ENCODE measurements around the gene COPG1.
"Not testable (repeated sequence)": the region's sequence is repeated elsewhere in the genome, so short reads cannot be mapped to it uniquely, and the experiment has no call there.

The COPG1 gene

DNA sequence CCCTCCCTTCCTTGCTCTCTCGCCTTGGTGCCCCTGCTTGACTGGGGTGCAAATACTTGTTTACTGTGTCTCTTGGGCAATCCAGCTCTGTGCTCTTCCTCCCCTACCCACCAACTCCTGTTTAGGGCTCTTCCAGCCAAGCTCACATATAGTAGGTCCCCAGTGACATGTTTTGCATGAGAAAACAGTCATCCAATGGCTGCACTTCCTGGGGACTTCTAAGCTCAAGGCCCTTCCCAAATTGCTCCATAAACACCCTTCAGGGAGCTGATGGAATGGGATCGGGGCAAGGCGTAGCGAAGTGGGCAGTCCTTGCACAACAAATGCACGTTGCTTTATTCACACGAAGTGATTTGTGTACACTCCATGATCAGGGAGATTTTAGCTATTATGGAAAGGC is 9.4 kb upstream of the COPG1 start:
- DNase-seq: no peak

DNA sequence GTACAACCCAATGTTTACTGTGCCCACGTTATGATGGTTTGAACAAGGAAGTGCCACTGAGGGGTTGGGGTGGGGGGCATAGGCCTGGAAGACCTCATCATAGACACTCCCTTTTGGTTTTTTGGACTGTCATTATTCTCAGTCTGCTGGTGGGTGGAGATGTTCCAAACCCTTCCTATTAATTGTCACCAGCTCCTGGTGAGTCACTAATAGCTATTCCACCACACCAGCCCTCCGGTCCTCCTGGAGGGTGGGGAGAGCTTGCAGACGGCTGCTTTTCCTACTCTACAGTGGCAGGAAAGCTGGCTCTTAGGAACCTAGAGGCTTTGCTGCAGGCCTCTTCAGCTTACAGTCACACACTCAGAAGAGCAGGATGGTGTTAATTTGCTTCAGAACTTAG is 9.0 kb upstream of the COPG1 start:
- DNase-seq: no peak

DNA sequence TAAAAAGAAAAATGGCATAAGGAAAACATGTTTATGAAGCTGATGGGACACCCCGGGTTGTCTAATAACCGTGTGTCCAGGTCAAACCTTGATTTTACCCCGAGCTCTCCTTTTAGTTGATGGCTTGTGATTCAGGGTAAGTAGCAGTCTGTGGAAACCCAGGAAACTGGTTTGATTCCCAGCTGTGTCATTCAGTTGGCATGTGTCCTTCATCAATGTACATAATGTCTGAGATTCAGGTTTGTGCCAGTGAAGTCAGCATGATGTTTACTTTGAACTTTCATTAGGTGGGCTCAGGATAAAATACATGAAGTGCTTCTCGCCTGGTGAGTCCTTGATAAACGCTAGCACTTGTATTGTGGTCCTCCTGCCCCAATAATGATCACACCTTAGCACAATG is 4.3 kb upstream of the COPG1 start:
- no peak for DNase-seq

DNA sequence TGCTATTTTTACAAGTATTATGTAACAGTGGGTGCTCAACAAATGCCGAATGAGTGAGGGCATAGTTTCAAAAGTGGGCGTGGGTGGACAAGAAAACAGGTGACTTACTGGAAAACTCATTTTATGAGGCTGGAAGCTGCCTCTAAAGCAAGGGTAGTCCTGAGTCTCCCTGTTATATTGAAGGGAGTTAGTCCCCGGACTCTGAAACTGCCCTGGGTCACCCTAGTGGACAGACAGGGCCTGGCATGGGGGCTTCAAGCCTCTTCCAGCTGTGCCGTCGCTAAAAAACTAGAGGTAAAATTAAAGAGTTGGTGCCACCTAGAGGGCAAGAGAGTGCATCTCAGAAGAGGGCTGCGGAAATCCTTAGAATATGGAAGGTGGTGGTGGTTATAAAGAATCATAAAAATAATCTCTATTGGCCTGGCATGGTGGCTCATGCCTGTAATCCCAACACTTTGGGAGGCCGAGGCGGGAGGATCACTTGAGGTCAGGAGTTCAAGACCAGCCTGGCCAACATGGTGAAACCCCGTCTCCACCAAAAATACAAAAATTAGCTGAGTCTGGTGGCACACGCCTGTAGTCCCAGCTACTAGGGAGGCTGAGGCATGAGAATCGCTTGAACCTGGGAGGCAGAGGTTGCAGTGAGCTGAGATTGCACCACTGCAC is 3.6 kb upstream of the COPG1 start:
- peak; percentile 51 for DNase-seq

DNA sequence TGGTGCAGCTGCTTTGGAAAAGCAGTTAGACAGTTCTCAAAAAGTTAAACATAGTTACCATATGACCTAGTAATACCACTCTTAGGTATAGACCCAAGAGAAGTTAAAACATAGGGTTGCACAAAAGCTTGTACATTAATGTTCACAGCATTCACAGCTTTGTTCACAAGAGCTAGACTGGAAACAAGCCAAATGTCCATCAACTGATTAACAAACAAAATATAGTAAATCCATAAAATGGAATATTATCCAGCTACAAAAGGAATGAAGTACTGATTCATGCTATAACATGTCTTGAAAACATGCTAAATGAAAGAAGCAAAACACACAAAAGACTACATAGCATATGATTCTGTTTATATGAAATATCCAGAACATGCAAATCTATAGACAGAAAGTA is 2.8 kb upstream of the COPG1 start:
- no peak for DNase-seq

DNA sequence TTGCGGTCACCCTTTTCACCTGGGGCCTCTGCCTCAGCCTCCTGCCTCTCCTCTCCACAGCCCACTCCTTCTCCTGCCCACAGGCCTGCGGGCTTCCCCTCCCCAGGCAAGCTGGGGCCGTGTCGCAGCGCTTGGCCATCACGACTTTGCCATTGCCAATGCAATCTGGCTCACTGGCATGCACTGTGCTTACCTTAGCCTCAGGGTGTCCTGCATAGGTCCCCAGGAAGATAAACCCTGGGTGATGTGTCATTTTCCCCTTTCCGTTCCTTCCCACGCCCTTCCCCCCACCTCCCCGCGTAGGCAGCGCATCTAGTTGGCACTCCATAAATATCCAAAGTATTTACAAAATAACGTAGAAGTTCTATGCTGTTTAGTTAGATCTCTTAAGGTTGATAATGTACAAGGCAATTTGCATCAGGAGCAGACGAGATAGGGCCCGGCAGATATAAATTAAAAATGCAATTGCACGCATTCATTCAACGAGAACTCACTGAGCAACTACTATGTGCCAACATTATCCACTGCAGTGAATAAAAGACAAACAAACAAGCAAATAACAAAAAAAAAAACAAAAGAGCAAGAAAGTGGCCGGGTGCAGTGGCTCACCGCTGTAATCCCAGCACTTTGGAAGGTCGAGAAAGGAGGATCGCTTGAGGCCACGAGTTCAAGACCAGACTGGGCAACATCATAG is 973 bp upstream of the COPG1 start:
- DNase-seq: no peak

DNA sequence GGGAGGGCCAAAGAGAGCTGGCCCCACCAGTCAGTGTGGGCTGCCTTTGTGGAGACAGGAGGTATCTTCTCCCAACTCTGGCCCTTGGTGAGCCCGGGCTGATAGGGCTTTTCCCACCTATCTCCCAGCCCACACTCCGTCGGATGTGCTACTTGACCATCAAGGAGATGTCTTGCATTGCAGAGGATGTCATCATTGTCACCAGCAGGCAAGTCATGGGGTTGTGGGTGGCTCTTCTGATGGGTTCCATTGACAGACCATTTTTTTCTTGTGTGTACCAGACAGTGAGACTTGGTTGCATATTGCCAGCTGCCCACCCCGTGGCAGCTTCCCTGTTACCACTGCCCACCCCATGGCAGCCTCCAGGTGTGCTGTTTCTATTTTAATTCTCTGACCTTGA is 3.3 kb downstream of the COPG1 start:
- no peak for DNase-seq

DNA sequence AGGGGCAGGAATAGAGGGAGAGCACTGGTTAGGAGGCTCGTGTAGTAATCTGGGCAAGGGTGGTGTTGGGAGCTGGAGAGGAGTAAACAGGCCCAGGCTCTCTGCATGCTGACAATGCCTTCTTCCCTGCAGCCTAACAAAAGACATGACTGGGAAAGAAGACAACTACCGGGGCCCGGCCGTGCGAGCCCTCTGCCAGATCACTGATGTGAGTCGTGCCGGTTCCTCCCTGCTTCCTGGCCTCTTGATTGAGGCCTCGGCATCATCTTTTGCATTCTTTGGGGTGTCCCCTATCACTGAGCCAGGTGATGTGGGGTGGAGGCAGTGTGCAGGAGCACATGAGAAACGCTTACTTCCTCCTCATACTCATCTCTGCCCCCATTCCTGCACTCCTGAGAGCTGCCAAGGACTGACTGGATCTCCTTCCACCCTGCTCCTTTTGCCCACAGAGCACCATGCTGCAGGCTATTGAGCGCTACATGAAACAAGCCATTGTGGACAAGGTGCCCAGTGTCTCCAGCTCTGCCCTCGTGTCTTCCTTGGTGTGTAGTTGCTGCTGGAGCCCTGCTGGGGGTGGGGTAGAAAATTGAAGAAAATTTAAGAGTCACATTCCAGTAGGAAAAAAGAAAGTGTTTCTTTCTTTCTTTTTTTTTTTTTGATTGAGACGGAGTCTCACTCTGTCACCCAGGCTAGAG is 5.3 kb downstream of the COPG1 start:
- no peak for DNase-seq

DNA sequence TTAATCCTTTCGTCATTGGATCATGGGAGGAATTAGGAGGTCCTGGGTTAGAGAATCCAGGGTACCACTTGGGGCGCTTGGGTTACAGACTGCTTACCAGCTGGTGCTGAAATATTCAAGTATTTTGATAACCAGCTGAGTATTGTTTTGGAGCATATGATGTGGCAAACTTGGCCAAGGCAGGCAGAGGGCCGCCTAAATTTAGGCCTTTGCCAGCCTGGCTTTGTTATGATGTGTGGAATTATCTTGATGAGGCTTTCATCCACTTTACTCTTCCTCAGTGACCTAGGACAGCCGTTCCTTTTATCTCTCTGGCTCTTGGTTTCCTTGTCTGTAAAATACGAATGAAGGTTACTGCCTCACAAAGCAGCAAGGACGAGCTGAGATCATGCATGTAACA is 6.9 kb downstream of the COPG1 start:
- DNase-seq: no peak

DNA sequence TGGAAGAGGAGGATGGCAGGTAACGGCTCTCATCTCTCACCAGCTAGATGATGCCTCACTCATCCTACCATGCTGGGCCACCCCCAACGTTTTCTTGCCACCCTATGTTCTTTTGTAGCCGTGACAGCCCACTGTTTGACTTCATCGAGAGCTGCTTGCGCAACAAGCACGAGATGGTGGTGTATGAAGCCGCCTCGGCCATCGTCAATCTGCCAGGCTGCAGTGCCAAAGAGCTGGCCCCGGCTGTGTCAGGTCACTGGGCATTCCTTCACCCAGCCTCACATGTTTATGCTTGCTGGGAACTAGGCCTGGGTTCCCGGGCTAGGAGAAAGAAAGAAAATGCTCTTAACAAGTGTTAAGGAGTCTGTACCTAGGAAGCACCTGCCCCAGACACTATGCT is 8.2 kb downstream of the COPG1 start:
- DNase-seq: no peak

DNA sequence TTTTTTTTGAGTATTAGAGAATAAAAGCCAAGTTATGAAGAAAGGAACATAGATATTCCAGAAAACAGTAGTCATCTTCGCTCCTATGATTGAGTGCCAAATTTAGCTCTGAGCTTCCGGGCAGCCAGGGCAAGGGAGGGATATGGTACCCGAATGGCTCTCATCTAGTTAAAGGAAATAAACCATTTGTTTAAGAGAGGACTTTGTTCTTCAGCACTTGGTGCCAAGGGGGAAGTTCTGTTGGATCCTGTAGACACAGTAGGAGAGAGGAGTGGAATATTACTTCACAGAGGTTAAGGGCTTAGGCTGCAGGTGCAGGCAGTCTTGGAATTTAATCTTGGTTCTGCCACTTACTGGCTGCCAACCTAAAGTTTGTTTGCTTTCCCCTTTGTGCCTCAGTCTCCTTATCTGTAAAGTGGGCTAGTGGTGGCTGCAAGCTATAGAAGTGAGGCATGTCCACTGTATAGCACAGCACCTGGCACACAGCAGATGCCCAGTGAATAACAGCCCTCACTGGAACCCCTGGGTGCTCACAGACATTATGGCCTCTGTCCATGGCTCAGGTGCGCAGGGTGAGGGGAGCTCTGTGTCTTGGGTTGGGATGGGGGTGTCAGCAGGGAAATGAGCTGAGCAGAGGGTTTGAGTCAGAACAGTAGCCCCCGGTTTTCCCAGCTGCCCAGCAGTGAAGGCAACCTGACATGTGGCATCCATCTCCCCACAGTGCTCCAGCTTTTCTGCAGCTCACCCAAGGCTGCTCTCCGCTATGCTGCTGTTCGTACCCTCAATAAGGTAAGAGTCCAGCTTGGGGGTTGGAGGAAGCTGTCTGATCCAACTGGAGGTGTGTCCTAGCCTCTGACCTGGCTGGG is 10.4 kb downstream of the COPG1 start:
- no peak for DNase-seq

DNA sequence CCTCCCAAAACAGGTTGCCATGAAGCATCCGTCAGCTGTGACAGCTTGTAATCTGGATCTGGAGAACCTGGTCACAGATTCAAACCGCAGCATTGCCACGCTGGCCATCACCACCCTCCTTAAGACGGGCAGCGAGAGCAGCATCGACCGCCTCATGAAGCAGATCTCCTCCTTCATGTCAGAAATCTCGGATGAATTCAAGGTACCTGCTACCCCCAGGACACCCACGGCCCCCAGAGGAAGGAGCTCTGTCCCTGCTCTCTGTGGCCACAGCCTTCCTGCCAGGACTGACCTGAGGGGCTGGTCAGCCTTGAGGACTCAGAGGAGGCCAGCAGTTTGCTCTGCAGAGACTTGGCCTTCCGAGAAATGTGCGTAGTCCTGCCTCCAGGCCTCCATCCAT is 11.2 kb downstream of the COPG1 start:
- no peak for DNase-seq

DNA sequence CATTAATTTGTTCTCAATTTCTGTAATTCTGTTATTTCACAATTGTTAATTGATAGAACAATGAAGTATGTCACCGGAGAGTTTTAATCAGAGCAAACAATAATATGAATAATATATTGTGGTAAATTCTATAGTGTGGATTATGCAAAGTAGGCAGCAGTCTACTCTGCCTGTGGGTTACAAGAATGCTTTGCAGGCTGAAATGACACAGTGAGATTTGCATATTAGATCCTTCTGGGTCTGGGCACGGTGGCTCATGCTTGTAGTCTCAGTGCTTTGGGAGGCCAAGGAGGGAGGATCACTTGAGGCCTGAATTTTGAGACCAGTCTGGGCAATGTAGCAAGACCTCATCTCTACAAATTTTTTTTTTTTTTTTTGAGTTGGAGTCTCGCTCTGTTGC is 12.5 kb downstream of the COPG1 start:
- DNase-seq: no peak

DNA sequence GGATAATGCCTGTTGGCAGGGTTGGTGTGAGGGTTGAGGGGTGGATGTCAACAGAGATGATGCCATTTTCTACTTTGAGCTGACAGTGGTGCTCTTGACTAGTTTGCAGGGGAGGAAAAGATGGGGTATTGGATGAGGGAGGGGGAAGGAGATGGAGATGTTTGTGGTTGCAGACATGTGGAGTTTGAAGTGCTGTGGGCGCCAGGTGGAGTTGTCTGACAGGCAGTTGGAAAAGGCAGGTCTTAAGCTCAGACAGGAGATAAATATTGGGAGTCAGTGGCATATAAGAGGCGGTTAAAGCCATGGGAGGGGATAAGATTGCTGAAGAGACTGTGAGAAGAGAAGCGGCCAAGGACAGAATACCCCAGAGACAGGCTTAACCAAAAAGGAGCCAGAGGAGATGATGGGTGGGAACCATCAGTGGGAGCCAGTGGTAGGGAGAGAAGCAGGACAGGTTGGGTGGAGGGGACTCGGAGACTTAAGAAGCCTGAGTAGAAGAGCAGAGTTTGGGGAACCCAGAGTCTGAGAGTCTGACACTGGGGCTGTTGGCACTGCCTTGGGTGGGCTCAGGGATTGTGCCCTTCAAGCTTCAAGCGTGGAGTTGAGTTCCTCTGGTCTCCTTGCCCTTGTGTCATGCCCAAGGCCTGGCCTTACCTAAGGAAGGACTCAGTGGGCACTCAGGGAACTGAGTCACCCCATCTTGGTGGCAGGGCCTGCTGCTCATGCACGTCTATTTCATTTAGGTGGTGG is 13.9 kb downstream of the COPG1 start:
- no peak for DNase-seq

DNA sequence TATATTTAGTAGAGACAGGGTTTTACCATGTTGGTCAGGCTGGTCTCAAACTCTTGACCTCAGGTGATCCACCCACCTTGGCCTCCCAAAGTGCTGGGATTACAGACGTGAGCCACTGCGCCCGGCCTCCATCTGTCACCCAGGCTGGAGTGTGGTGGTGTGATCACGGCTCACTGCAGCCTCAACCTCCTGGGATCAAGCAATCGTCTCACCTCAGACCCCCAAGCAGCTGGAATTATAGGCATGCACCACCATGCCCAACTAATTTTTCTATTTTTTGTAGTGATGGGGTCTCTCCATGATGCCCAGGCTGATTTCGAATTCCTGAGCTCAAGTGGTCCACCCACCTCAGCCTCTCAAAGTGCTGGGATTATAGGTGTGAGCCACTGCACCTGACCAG is 15.6 kb downstream of the COPG1 start:
- DNase-seq: not testable (repeated sequence)

DNA sequence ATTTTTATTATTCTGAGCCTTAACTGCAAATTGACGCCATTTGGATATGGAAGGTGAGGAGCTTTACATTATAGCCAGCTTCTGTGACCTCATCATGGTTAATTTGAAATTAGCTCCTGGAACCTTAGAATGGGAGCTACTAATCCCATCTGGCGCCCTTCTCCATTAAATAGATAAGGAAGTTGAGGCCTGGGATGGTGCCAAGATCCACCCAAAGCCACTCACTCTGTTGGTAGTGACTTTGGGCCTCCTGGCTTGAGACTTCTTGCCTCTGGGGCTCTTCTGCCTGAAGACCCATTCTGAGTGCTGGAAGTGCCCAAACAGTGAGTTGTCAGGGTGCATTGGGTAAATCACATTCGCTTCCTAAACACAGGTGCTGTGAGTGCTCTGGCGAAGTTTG is 17.2 kb downstream of the COPG1 start:
- DNase-seq: no peak

DNA sequence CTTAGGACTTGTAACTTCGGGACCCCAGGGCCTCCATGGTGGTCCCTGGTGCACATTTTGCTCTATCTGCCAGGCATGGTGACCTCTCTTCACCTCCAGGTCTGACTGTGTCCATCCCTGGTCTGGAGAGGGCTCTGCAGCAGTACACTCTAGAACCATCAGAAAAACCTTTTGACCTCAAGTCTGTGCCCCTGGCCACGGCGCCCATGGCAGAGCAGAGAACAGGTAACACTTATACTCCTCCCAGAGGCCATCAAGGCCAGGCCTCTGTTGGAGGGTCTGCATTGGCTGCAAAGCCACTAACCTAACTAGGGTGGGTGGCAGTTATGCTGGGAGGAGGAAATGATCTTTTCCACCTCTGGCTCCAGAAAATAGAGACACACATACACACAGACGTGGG is 19.0 kb downstream of the COPG1 start:
- DNase-seq: no peak

DNA sequence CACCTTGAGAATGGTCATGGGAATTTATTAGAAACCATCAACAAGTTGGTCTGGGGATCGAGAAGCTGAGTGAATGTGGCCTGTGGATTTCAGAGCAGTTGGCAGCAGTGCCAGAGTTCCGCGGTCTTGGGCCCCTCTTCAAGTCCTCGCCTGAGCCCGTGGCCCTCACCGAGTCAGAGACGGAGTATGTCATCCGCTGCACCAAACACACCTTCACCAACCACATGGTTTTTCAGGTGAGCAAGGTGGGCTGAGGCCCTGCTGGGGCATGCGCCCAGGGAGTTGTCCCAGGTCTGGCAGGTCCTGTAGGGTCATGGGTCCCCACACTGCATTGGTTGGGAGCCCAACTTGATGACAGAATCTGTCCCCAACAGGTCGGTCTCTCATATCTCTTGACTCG is 22.3 kb downstream of the COPG1 start:
- DNase-seq: no peak

DNA sequence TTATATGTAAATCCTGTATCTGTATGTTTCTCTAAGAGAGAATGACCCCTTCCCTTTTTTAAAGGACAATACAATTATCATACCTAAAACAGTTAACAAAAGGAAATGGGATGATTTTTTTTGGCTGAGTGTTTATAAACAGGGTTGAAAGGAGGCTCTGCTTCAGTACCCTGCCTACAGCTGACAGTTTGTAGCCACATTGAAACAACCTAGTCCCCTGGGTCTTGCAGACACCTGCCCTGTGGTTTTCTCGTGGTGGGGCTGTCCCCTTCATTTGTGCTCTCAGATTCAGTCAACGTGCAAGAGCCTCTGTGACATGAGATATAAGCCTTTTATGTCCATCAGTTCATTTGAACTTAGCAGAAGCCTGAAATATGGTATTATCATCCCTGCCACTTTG is 27.0 kb downstream of the COPG1 start:
- no peak for DNase-seq

DNA sequence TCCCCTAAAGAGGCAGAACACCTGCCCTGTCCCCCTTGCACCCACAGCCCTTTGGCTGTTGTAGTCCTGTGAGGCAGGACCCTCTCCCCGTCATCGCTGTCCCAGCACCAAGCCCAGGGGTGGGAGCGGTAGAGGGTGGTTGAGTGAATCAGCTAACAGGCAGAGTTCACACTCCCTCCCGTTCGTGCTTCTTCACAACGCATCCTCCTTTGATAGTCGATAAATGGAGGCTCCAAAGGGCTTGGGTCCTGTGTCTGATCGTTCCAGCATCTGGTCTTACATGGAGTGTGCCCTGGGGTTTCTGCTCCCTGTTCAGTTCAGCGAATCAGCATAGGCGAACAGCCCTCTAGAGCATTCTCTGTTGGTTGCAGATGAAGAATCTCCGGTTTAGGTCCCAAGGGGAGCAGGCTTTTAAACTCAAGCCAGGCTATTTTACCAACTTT is 28.4 kb downstream of the COPG1 start:
- no peak for DNase-seq

DNA sequence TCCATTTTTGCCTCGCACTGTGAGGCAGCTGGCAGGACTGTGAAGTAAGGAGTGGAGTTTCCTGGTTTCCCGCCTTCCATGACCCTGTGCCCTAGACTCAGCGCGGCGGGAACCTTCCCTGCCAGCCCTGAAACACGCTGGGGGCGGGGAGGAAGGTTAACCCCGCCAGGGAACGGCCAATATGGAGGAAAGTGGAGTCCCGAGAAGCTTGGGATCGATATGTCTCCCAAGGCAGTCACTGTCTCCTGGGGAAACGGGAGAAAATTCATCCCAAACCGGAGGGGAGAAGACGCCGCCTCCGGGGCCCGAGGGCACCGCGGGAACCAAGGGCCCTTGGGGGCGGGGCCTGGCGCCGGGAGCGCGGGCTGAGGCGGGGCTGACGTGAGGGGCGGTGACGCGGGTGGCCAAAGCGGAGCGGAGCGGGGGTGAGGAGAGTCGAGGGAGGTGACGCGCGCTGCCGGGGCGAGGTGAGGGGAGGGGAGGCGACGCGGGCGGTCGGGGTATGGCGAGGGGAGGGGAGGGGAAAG is 29.1 kb downstream of the COPG1 start, which contains the start of gene HMCES:
Gene HMCES (plus strand): TSS at position 432 of the 527 bp plus-strand sequence. CDS start 863 bp downstream, outside the sequence.
- DNase-seq: peak; percentile 90
